GM10847 (cell line): Measurements from ENCODE around the gene TLE4.

Source experiments
- POLR2A ChIP-seq: IDR thresholded peaks from 2 replicates; pipeline ENCODE4 v1.6.1; 2011; ENCODE audit not compliant: insufficient read length; ENCODE audit errors: extremely low read depth

The TLE4 gene

GRCh38 chr9:79610791-79611614 lies 39.2 kb downstream of the TLE4 start:
- no peak for TF ChIP-seq POLR2A

DNA sequence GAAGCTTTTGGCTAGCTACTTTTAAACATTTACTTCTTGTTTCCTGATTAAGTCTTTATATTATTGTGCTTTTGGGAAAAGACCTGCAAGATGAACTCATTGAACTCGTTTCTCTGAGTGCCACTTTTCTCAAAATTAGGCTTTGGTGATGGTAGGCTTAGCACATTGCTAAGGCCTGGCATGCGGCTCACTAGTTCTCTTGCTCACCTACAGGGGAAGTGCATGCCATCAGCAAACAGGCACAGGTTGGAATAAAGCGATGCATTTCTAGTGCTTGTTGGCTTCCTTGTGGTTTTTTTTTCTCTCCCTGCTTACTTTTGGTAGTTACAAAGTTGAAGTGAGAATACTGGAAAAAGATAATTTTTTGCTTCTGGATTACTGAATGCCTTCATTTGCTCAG lies 41.4 kb downstream of the TLE4 start:
- no peak for TF ChIP-seq POLR2A

- no peak for TF ChIP-seq POLR2A
These were observed 43.3 kb downstream of the TLE4 start for GRCh38 chr9:79615038-79615437.

DNA sequence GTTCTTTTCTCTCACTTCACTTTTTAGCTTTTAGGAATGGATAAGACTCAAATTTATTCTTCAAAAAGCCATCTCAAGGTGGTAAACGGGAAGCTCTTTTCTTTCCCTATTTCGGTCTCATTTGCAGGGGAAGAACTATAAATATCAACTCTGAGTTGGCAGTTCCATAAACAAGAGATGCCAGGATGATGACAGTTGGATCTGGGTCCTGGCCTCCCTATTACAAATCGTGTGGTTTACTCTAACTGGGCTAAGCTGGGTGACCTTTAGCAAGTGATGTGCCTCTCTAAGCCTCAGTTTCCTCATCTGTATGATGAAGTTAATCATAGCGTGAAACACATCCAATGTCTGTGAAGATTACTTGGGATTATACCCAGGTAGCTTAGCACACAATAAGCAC lies 44.2 kb downstream of the TLE4 start:
- no peak for TF ChIP-seq POLR2A

- TF ChIP-seq POLR2A = no peak
These were observed 45.2 kb downstream of the TLE4 start for GRCh38 chr9:79616971-79617370.

- no peak for TF ChIP-seq POLR2A
These were observed 45.6 kb downstream of the TLE4 start for GRCh38 chr9:79617395-79617794.

- no peak for TF ChIP-seq POLR2A
These were observed 48.2 kb downstream of the TLE4 start for GRCh38 chr9:79619930-79620329.

DNA sequence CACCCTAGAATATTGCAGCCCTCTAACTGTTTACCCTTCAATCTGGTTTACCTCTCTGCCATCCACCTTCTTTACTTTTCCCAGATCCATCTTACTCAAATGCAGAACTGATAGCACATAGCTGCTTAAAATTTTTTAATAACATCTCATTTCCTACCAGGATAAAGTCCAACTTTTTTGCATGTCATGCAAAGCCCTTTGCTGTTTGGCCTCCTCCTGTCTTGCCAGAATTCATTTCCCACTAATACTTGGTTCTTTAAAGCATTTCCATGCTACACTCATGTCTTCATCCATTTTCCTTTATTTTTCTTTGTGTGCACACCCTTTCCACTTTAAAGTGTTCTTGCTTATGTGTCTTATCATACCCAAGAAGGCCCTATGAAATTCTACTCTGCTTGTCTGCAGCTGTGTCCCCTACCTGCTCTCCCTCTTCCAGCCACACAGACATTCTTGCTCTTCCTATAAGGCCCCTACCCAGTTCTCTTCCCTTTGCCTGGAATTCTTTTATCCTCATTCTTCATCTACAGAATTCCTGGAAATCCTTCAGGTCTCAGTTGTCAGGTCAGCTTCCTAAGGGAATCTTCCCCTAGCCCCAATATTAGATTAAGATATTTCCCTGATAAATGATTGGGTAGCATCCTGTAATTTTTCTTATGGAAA lies 50.3 kb downstream of the TLE4 start:
- no peak for TF ChIP-seq POLR2A

- no peak for TF ChIP-seq POLR2A
These were observed 52.3 kb downstream of the TLE4 start for GRCh38 chr9:79623799-79624721.

- TF ChIP-seq POLR2A = no peak
These were observed 58.0 kb downstream of the TLE4 start for GRCh38 chr9:79629721-79630120.

GRCh38 chr9:79630521-79631403 lies 59.0 kb downstream of the TLE4 start:
- no peak for TF ChIP-seq POLR2A

DNA sequence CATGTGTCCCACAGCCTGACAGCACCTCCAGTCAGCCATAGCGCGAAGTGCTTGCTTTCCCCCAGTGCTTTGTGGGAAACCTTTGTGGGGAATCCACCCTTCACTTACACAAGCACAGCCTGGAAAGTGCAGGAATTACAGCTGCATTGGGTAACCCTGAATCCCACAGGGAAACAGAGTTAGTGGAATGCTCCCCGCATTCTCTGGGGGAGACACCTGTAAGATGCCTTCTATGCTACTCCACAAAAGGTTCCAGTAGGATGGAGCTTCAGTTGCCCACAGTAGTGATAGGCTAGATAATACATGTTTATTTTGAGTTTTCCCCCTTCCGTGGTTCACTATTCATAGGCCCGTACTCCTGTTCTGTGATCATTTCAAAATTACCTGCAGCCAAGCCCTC lies 60.3 kb downstream of the TLE4 start:
- TF ChIP-seq POLR2A = no peak

DNA sequence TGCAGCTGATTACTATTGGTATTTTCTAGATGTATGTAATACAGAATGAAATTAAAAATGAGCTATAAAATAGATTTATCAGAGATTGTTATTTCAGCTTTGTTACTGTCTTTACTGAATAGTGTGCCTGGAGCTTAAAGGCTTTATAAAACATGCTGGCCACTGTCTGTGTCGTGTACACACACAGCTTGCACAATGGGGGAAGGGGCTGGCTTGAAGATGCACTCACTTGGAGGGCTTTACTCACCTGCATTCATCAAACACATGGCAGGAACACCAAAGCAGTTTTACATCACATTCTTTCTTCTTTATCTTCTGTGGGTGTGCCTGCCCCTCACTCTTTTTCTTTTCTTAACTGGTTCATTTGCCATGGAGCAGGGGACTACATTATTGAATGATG lies 60.9 kb downstream of the TLE4 start:
- no peak for TF ChIP-seq POLR2A

- TF ChIP-seq POLR2A = no peak
These were observed 61.8 kb downstream of the TLE4 start for GRCh38 chr9:79633558-79633957.
